ENCODE data around the gene STRADB. TPM values are rescaled to one million over a fixed set of nuclear protein-coding genes. Genes with fewer than 3 reads are reported as not detected.

The STRADB gene
- total RNA-seq, 1 experiment from 2014 or later, result 24.0 TPM

DNA sequence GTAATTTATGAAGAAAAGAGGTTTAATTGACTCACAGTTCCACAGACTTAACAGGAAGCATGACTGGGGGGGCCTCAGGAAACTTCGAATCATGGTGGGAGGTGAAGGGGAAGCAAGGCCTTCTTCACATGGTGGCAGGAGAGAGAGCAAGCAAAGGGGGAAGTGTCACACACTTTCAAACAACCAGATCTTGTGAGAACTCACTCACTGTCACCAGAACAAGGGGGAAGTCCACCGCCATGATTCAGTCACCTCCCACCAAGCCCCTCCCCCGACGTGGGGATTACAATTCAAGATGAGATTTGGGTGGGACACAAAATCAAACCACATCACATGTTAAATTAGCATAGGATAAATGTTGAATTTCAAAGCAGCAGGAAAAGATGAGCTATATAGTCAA, 56.2 kb downstream of the STRADB start:
- H2AFZ ChIP-seq, result no peak overlapping the region
- no peaks in the 10 kb centered on the region for H3K36me3 ChIP-seq (ENCODE audit: low read depth)
- no peaks in the 10 kb centered on the region for H4K20me1 ChIP-seq (ENCODE audit: insufficient read depth)
- BruUV-seq (replicated peaks), result no TSS peak
- H3K4me2 ChIP-seq, result no peak overlapping the region
- H3K4me3 ChIP-seq, result no peak overlapping the region
- ChIA-PET CTCF (no interaction called here), POLR2A (ENCODE audit: unreplicated experiment) (no interaction called here)
- no peaks in the 10 kb centered on the region for H3F3A ChIP-seq (ENCODE audit: insufficient read depth, low read depth)
- H3K9me2 ChIP-seq (ENCODE audit: insufficient read depth), result no peaks in the 10 kb centered on the region
- H3K27me3 ChIP-seq (ENCODE audit: insufficient read depth, low read depth), result no peaks in the 10 kb centered on the region
- no peak for TF ChIP-seq EZH2 (IDR thresholded peaks at IDR 0.05; ENCODE audit: low read depth)
- TF ChIP-seq, protein P1, sequence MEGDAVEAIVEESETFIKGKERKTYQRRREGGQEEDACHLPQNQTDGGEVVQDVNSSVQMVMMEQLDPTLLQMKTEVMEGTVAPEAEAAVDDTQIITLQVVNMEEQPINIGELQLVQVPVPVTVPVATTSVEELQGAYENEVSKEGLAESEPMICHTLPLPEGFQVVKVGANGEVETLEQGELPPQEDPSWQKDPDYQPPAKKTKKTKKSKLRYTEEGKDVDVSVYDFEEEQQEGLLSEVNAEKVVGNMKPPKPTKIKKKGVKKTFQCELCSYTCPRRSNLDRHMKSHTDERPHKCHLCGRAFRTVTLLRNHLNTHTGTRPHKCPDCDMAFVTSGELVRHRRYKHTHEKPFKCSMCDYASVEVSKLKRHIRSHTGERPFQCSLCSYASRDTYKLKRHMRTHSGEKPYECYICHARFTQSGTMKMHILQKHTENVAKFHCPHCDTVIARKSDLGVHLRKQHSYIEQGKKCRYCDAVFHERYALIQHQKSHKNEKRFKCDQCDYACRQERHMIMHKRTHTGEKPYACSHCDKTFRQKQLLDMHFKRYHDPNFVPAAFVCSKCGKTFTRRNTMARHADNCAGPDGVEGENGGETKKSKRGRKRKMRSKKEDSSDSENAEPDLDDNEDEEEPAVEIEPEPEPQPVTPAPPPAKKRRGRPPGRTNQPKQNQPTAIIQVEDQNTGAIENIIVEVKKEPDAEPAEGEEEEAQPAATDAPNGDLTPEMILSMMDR (conservative IDR thresholded peaks at IDR 0.05), result no peak
- DNase-seq, result no peak
- intact Hi-C loops (cut with micrococcal nuclease; ENCODE audit: unreplicated experiment), result no loop called here
- no peak overlapping the region for H3K27ac ChIP-seq
- H3K79me2 ChIP-seq (ENCODE audit: low read depth), result no peaks in the 10 kb centered on the region
- H3K4me1 ChIP-seq (replicated peaks; ENCODE audit: insufficient read depth), result no peaks in the 10 kb centered on the region
- H3K9me3 ChIP-seq (ENCODE audit: insufficient read depth, low read depth), result peaks cover 3% of the 10 kb centered on the region; the same call in 1 of the 2 replicates

DNA sequence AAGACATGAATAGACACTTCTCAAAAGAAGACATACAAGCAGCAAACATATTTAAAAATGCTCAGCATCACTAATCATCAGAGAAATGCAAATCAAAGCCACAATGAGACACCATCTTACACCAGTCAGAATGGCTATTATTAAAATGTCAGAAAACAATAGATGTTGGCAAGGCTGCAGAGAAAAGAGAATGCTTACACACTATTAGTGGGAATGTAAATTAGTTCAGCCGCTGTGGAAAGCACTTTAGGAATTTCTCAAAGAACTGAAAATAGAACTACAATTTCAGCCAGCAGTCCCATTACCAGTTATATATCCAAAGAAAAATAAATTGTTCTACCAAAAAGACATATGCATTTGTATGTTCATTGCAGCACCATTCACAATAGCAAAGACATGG, 61.7 kb downstream of the STRADB start:
- Histone ChIP-seq H3K4me2 (no peak overlapping the region), H3K4me1 (replicated peaks; ENCODE audit: insufficient read depth) (no peaks in the 10 kb centered on the region), H3K9me2 (ENCODE audit: insufficient read depth) (no peaks in the 10 kb centered on the region), H3K79me2 (ENCODE audit: low read depth) (no peaks in the 10 kb centered on the region), H3K36me3 (ENCODE audit: low read depth) (no peaks in the 10 kb centered on the region), H3K9me3 (ENCODE audit: insufficient read depth, low read depth) (no peaks in the 10 kb centered on the region), H4K20me1 (ENCODE audit: insufficient read depth) (no peaks in the 10 kb centered on the region), H3F3A (ENCODE audit: insufficient read depth, low read depth) (no peaks in the 10 kb centered on the region), H3K27ac (no peak overlapping the region), H3K27me3 (ENCODE audit: insufficient read depth, low read depth) (no peaks in the 10 kb centered on the region), H2AFZ (no peak overlapping the region), H3K4me3 (no peak overlapping the region)
- CTCF ChIA-PET, result no interaction called here
- TF ChIP-seq, protein P1 (conservative IDR thresholded peaks at IDR 0.05), result no peak
- no peak for TF ChIP-seq EZH2 (IDR thresholded peaks at IDR 0.05; ENCODE audit: low read depth)
- no TSS peak for BruUV-seq (replicated peaks)
- POLR2A ChIA-PET (ENCODE audit: unreplicated experiment), result no interaction called here
- no peak for DNase-seq
- intact Hi-C loops (cut with micrococcal nuclease; ENCODE audit: unreplicated experiment), result no loop called here

DNA sequence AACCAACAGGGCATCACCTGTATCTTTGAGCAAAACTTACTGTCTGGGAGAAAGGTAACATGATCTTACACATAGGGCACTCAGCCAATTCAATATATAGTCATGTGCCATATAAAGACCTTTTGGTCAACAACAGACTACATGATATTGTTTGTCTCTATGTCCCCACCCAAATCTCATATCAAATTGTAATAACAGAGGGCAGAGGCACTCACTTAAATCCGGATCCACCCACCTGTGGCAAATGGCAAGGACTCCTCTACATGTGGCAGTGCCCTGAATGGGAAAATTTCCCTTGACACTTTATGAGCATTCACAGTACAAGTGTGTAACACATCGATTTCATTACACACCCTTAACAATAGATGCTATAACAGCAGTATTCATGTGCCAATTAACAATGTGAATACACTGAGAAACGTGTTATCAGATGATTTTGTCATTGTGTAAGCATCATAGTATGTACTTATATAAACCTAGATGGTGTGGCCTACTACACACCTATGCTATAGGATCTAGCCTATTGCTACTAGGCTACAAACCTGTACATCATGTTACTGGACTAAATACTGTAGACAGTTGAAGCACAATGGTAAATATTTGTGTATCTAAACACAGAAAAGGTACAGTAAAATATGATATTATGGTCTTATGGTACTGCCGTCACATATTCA, 64.2 kb downstream of the STRADB start:
- Histone ChIP-seq H3F3A (ENCODE audit: insufficient read depth, low read depth) (no peaks in the 10 kb centered on the region), H3K4me2 (no peak overlapping the region), H3K4me3 (no peak overlapping the region), H4K20me1 (ENCODE audit: insufficient read depth) (no peaks in the 10 kb centered on the region), H3K9me3 (ENCODE audit: insufficient read depth, low read depth) (no peaks in the 10 kb centered on the region; the same call in 1 of the 2 replicates), H3K79me2 (ENCODE audit: low read depth) (no peaks in the 10 kb centered on the region), H3K27me3 (ENCODE audit: insufficient read depth, low read depth) (no peaks in the 10 kb centered on the region), H3K9me2 (ENCODE audit: insufficient read depth) (no peaks in the 10 kb centered on the region), H3K27ac (no peak overlapping the region), H2AFZ (no peak overlapping the region), H3K4me1 (replicated peaks; ENCODE audit: insufficient read depth) (no peaks in the 10 kb centered on the region), H3K36me3 (ENCODE audit: low read depth) (no peaks in the 10 kb centered on the region)
- no peak for DNase-seq
- no TSS peak for BruUV-seq (replicated peaks)
- TF ChIP-seq, protein P1 (conservative IDR thresholded peaks at IDR 0.05), result no peak
- ChIA-PET CTCF (no interaction called here), POLR2A (ENCODE audit: unreplicated experiment) (no interaction called here)
- intact Hi-C loops (cut with micrococcal nuclease; ENCODE audit: unreplicated experiment), result no loop called here
